AG09319 (cell line): ENCODE data around the gene FARS2.

Experiments
- DNase-seq: peaks from one replicate; pipeline ENCODE4 v3.0.0-alpha.2; 2010; ENCODE audit warnings: low read depth; ENCODE audit errors: extremely low read depth
- TF ChIP-seq, protein P1 (sequence below): IDR thresholded peaks from 2 replicates; pipeline ENCODE4 v1.5.1; 2011; ENCODE audit warnings: low read depth, mild to moderate bottlenecking, inconsistent platforms, low read length, moderate library complexity

FARS2 gene

DNA sequence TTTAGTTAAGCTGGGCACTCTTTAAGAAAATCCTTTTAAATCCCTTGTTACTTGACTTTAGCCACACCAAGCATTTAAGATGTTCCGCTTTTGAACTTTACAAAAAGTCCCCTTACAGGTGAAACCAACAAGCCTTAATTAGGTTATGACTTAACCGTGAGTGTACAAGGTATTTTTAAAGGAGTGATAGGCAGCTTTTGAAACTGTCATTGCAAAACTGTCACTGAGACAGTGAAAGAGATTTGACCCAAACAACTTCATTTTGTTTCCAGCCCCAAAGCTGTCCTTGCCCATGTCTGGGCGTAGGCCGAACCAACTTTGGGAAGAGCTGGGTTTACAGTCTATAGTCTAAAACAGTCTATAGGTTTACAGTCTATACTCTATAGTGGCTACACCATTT, 305.4 kb downstream of the FARS2 start:
- DNase-seq: no peak
- TF ChIP-seq, protein P1, sequence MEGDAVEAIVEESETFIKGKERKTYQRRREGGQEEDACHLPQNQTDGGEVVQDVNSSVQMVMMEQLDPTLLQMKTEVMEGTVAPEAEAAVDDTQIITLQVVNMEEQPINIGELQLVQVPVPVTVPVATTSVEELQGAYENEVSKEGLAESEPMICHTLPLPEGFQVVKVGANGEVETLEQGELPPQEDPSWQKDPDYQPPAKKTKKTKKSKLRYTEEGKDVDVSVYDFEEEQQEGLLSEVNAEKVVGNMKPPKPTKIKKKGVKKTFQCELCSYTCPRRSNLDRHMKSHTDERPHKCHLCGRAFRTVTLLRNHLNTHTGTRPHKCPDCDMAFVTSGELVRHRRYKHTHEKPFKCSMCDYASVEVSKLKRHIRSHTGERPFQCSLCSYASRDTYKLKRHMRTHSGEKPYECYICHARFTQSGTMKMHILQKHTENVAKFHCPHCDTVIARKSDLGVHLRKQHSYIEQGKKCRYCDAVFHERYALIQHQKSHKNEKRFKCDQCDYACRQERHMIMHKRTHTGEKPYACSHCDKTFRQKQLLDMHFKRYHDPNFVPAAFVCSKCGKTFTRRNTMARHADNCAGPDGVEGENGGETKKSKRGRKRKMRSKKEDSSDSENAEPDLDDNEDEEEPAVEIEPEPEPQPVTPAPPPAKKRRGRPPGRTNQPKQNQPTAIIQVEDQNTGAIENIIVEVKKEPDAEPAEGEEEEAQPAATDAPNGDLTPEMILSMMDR: no peak

- TF ChIP-seq, protein P1: no peak
- DNase-seq: no peak
Measured at GRCh38 chr6:5567352-5567751, 306.0 kb downstream of the FARS2 start.

DNA sequence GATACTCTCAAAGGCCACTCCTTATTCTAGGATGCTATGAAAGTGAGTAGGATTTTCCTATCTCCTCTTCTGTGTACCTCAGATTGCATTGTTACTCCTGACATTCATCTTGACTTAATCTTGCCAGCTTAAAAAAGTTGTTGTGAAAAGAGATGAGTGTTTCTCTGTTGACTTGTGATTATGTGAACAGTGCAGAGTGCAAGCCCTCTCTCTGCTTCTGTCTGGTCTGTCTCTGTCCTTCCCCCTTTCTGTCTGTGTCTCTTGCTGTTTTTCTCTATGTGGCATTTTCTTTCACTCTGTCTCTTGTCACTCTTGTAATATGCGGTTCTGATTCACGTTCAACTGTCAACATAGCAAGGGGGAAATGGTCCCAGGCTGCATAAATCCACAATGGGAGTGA, 306.6 kb downstream of the FARS2 start:
- TF ChIP-seq, protein P1: no peak
- no peak for DNase-seq

DNA sequence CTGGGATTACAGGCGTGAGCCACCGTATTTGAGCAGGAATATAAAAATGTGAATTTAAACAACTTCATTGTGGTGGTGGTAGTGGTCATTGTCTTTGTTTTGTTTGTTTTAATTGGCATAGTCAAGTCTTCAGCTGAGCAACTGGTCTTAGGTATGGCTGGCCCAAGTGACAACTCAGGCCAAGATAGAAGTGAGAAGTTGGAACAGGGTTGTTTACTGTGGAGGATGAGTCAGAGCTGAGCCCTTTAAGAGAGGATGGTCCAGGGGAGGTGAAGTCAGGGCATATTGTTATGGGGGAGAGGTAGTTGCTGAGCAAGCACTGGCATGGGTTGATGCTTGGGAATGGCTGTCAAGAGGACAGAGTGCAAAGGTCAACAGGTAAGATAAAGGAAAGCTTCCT, 308.2 kb downstream of the FARS2 start:
- DNase-seq: no peak
- TF ChIP-seq, protein P1: no peak

- DNase-seq: no peak
Measured at GRCh38 chr6:5570641-5571040, 309.3 kb downstream of the FARS2 start.

DNA sequence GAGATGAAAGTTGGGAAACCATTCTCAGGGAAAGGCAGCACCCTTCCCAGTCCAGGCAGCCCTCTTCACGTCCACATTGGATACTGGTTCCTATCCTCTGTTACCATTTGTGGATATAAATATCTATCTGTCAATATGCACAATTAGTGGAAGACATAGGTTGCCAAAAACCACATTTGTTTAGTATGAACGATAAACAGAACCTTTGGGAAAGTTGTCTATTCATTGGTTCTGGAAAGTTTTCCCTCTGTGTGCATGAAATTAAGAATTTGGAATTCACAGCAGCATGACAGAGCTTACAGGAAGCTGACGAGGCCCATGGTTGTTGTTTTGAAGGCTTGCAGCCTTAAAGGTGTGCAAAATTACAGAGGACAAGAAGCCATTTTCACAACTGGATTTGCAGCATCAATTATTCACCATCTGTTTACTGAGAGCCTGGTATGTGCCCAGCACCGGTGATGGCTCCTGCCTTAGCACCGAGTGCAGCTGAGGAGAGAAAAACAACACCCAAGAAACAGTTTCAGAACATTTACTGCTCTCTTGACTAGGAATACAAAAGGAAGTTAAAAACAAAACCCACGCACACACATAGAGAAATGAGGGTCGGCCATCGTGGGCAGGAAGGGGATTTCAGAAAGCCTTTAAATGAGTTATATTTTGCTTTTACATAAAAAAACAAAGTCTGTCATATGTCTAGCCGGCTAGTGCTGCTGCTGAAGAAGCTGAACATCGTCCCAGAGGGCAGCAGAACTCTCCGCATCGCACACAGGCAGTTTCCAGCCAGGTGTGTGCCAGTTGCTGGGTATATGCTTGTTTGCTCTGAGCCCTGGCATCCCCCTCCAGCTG, 319.6 kb downstream of the FARS2 start:
- DNase-seq: no peak
- TF ChIP-seq, protein P1: no peak

More at GRCh38 chr6:5570641-5571040, 309.3 kb downstream of the FARS2 start:
- TF ChIP-seq, protein P1: no peak

DNA sequence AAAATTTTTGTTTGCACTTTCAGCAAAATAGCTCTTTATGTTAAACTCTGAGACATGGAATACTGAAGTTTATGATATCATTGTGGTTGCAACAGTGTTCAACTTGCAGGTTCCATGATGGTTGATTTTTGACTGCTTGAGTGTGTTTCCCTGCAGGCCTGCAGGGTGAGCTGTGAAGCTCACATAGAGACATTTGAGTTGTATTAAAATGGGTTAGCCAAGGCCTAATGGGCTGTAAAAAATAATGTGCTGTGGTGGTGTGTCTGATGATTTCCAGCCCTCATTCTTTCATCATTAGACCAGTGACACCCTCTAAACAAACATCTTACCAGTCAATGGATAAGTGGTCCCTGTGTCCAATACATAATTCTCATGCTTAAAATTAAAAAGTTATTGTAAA, 321.4 kb downstream of the FARS2 start:
- DNase-seq: no peak
- TF ChIP-seq, protein P1: no peak
